ENCODE data around the gene NDC1. TPM values are rescaled to one million over a fixed set of nuclear protein-coding genes. Genes with fewer than 3 reads are reported as not detected.

The NDC1 gene
- total RNA-seq, 2 donors from 2014 or later = 15.3 to 20.6 TPM

DNA sequence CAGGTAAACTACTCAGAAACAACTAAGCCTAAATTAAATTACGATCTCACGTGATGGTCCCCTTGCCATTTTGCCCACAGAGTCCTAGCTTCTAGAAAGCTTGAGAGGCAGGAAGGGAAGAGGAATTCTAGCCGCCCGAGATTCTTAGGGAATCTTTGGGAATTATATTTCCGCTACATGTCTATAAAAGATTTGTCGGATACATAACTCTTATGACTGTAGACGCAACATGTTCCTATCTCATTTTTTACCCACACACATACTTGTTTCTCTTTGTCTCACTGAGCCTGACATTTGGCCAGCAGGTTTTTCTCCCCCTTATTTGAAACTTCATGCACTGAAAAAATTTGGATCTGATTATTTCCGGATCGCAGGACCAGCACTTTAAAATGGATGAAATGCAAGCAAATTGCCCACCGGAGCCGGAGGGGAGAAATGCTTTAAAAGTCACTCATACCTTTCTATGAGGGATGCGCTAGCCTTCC is 104.6 kb downstream of the NDC1 start:
- Histone ChIP-seq H3K27me3 (replicated peaks; ENCODE audit: insufficient read depth) (peaks cover 2% of the 10 kb centered on the region), H3K36me3 (no peaks in the 10 kb centered on the region), H3K9me3 (no peaks in the 10 kb centered on the region), H3K27ac (peak overlapping the region; percentile 31 to 35), H3K4me3 (no peak overlapping the region), H3K4me1 (replicated peaks) (peaks cover 2% of the 10 kb centered on the region)
- intact Hi-C loops (cut with DNase I) = no loop called here
- TF ChIP-seq, protein P1, sequence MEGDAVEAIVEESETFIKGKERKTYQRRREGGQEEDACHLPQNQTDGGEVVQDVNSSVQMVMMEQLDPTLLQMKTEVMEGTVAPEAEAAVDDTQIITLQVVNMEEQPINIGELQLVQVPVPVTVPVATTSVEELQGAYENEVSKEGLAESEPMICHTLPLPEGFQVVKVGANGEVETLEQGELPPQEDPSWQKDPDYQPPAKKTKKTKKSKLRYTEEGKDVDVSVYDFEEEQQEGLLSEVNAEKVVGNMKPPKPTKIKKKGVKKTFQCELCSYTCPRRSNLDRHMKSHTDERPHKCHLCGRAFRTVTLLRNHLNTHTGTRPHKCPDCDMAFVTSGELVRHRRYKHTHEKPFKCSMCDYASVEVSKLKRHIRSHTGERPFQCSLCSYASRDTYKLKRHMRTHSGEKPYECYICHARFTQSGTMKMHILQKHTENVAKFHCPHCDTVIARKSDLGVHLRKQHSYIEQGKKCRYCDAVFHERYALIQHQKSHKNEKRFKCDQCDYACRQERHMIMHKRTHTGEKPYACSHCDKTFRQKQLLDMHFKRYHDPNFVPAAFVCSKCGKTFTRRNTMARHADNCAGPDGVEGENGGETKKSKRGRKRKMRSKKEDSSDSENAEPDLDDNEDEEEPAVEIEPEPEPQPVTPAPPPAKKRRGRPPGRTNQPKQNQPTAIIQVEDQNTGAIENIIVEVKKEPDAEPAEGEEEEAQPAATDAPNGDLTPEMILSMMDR (IDR thresholded peaks at IDR 0.05) = no peak
- TF ChIP-seq POLR2A (IDR thresholded peaks at IDR 0.05) = no peak
- TF ChIP-seq POLR2AphosphoS5 (IDR thresholded peaks at IDR 0.05) = no peak
- no peak for DNase-seq (ENCODE audit: low spot score)
- 75% methylated on average over 12 of the region's 12 CpGs for WGBS

DNA sequence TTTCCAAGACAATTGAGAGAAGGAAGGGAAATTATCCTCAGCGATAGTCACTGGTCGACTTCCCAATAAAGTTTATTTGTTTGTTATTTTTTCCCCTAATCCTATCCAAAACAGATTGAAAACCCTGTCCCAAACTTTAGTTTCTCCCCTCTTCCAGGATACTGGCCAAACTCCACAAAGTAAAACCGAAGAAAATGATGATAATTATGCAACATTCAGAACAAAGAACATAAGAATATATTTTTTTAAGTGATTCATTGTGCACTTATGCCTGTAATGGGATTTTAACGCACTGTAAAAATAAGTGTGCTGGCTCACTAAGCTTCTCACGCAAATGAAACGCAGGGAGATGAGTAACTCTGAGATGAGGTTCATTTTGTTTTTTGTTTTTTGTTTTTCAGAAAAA is 105.2 kb downstream of the NDC1 start:
- Histone ChIP-seq H3K4me3 (no peak overlapping the region), H3K27me3 (replicated peaks; ENCODE audit: insufficient read depth) (peaks cover 2% of the 10 kb centered on the region), H3K36me3 (no peaks in the 10 kb centered on the region), H3K9me3 (no peaks in the 10 kb centered on the region), H3K27ac (peak overlapping the region in 1 of 2 donors; percentile 31), H3K4me1 (replicated peaks) (no peaks in the 10 kb centered on the region)
- intact Hi-C loops (cut with DNase I) = no loop called here
- no peak for TF ChIP-seq POLR2AphosphoS5 (IDR thresholded peaks at IDR 0.05)
- TF ChIP-seq POLR2A (IDR thresholded peaks at IDR 0.05) = no peak
- TF ChIP-seq, protein P1 (IDR thresholded peaks at IDR 0.05) = no peak
- 41% methylated on average over 6 of the region's 6 CpGs for WGBS
- no peak for DNase-seq (ENCODE audit: low spot score)

DNA sequence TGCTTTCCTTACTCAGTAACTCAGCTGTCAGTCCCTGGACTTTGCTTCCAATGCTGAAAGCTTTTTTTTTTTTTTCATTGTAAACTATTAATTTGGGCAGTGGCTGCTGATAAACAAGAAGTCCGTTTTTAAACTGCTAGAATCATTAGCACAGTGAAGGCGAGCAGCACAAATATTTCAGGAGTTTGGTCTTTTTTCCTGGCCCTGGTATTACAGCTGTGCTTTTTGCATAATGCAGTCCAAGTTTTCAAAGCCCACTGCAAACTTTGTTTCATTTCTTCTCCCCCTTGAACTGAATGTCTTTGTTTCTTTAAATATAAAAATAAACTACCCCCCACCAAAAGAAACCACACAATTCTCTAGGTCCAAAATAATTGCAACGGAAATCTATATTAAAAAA is 105.7 kb downstream of the NDC1 start:
- Histone ChIP-seq H3K9me3 (no peaks in the 10 kb centered on the region), H3K27ac (peak overlapping the region; percentile 19 to 46), H3K36me3 (no peaks in the 10 kb centered on the region), H3K4me3 (no peak overlapping the region), H3K4me1 (replicated peaks) (no peaks in the 10 kb centered on the region), H3K27me3 (replicated peaks; ENCODE audit: insufficient read depth) (no peaks in the 10 kb centered on the region)
- intact Hi-C loops (cut with DNase I) = no loop called here
- 47% methylated on average over 3 of the region's 3 CpGs for WGBS
- TF ChIP-seq POLR2A (IDR thresholded peaks at IDR 0.05) = no peak
- TF ChIP-seq, protein P1 (IDR thresholded peaks at IDR 0.05) = no peak
- TF ChIP-seq POLR2AphosphoS5 (IDR thresholded peaks at IDR 0.05) = no peak
- DNase-seq (ENCODE audit: low spot score) = no peak

DNA sequence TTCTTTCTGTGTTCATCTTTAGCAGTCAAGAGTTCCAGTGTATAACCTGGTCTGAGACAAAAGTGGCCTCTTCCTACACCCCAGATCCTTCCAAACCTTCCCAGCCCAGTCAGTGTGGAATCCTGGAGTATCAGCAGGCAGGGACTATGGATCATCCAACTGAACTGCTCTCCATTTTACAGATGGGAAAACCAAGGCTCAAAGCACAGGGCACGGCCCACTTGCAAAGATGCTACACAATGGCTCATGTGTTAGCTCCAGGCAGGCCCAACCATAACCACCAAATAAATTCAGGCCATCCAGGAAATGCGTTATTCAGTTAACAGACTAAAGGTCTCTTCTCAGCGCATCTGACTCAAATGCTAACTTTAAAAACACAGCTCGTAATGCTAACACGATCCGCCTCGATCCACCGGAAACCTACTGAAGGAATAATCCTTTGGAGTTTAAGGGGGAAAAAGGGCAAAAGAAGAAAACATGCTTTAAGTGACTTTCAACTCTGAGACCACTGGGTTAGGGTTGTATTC is 106.3 kb downstream of the NDC1 start:
- intact Hi-C loops (cut with DNase I) = no loop called here
- H3K36me3 ChIP-seq = no peaks in the 10 kb centered on the region
- no peaks in the 10 kb centered on the region for H3K9me3 ChIP-seq
- no peak overlapping the region for H3K4me3 ChIP-seq
- TF ChIP-seq POLR2A (IDR thresholded peaks at IDR 0.05) = no peak
- TF ChIP-seq, protein P1 (IDR thresholded peaks at IDR 0.05) = no peak
- TF ChIP-seq POLR2AphosphoS5 (IDR thresholded peaks at IDR 0.05) = no peak
- no peak for DNase-seq (ENCODE audit: low spot score)
- no peaks in the 10 kb centered on the region for H3K27me3 ChIP-seq (replicated peaks; ENCODE audit: insufficient read depth)
- WGBS = 93% methylated on average over 8 of the region's 8 CpGs
- no peaks in the 10 kb centered on the region for H3K4me1 ChIP-seq (replicated peaks)
- H3K27ac ChIP-seq = peak overlapping the region in 1 of 2 donors; percentile 46

DNA sequence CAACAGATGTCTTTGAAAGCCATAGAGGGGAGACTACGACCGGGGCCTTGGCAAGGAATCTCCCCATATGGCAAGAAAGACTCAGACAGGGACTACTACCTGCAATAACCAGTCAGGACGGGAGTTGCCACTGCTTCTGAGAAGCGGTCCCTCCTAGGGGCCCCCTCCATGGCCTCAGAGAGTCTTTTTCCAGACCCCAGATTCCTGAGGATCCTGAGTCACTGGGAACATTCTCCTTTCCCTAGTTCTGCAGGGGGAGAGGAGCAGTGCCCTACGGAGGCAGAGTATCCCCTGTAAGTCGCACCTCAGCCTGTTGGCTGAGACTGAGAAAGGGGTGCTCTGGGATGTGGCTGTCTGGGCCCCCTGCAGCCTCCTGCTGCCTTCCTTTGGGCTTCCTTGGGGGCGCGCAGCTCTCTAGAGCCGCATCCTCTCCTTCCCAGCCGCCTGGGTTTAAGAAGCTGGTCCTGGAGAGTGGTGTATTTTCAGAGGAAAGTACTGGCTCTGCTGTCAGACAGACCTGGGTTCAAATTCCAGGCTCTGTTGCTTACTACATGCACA is 107.0 kb downstream of the NDC1 start:
- WGBS = 95% methylated on average over 10 of the region's 10 CpGs
- intact Hi-C loops (cut with DNase I) = no loop called here
- peak overlapping the region in 1 of 2 donors; percentile 46 for H3K27ac ChIP-seq

More for the DNA sequence above, 107.0 kb downstream of the NDC1 start:
- Histone ChIP-seq H3K9me3 (no peaks in the 10 kb centered on the region), H3K4me3 (no peak overlapping the region), H3K27me3 (replicated peaks; ENCODE audit: insufficient read depth) (no peaks in the 10 kb centered on the region), H3K4me1 (replicated peaks) (no peaks in the 10 kb centered on the region), H3K36me3 (no peaks in the 10 kb centered on the region)
- TF ChIP-seq, protein P1 (IDR thresholded peaks at IDR 0.05) = no peak
- TF ChIP-seq POLR2A (IDR thresholded peaks at IDR 0.05) (no peak), POLR2AphosphoS5 (IDR thresholded peaks at IDR 0.05) (no peak)
- no peak for DNase-seq (ENCODE audit: low spot score)

Data from prostate gland (tissue), 2 donors.